Activated naive CD4-positive, alpha-beta T cell treated with anti-CD3 and anti-CD28 coated beads for 36 hours (primary cell): Measurements from ENCODE around the gene HES2. TPM values are rescaled to one million over a fixed set of nuclear protein-coding genes. Genes with fewer than 3 reads are reported as not detected.
"Not testable (repeated sequence)": the region's sequence is repeated elsewhere in the genome, so short reads cannot be mapped to it uniquely, and the experiment has no call there.

Experiments
- CTCF ChIA-PET: fragments of 350-600 bp; sonication (Branson Sonifier 250); formaldehyde crosslinking; loops from one replicate; lab custom pipeline; 2021; ENCODE audit warnings: antibody characterized with exemption; lab: Charles Lee
- DNase-seq: peaks from one replicate; pipeline ENCODE4 v3.0.0-alpha.2; 2020
- H3K27ac Mint-ChIP-seq: one replicate; pipeline ENCODE4 v1.8.0; 2021; ENCODE audit warnings: mild to moderate bottlenecking, mixed read lengths
- H3K27me3 Mint-ChIP-seq: one replicate; pipeline ENCODE4 v1.8.0; 2021; ENCODE audit warnings: low read depth, mixed read lengths
- H3K36me3 Mint-ChIP-seq: one replicate; pipeline ENCODE4 v1.8.0; 2021; ENCODE audit warnings: low read depth, mixed read lengths
- H3K4me1 Mint-ChIP-seq: one replicate; pipeline ENCODE4 v1.8.0; 2021; ENCODE audit warnings: low read depth, mixed read lengths
- H3K4me3 Mint-ChIP-seq: one replicate; pipeline ENCODE4 v1.8.0; 2021; ENCODE audit warnings: mild to moderate bottlenecking, moderate library complexity, mixed read lengths
- H3K9me3 Mint-ChIP-seq: one replicate; pipeline ENCODE4 v1.8.0; 2021; ENCODE audit warnings: mixed read lengths
- intact Hi-C: fragments of 100-400 bp; cut with micrococcal nuclease; formaldehyde crosslinking; loops from one replicate; pipeline ENCODE4 v1.15.1; 2023
- total RNA-seq, 2 experiments: library from RNA; stranded (reverse); gene quantifications; one replicate each; pipeline ENCODE4 v1.2.3, GENCODE V29; 2021

The HES2 gene
- total RNA-seq, 2 experiments from 2014 or later = 0.14 to 0.74 TPM

- Mint-ChIP-seq H3K4me3 (no peak overlapping the region), H3K4me1 (peaks cover 12% of the 10 kb centered on the region), H3K9me3 (no peaks in the 10 kb centered on the region), H3K27me3 (peaks cover 42% of the 10 kb centered on the region), H3K36me3 (no peaks in the 10 kb centered on the region), H3K27ac (no peak overlapping the region)
- CTCF ChIA-PET = interaction anchor here (0.6 to 1.8 kb wide), 4 partner anchors 12 to 127 kb away, joined by 3 to 5 read pairs (median 4); no protein-coding TSS in a partner anchor
- intact Hi-C loops = loop anchor here (2.0 kb wide), 1 partner anchor 31 kb away; no protein-coding TSS in a partner anchor
- no peak for DNase-seq
Observed at GRCh38 chr1:6443339-6444115, 23.8 kb upstream of the HES2 start.

GRCh38 chr1:6441586-6441985 is 21.9 kb upstream of the HES2 start:
- Mint-ChIP-seq H3K36me3 (no peaks in the 10 kb centered on the region), H3K9me3 (no peaks in the 10 kb centered on the region), H3K27ac (no peak overlapping the region), H3K4me3 (no peak overlapping the region), H3K27me3 (peaks cover 37% of the 10 kb centered on the region), H3K4me1 (peaks cover 9% of the 10 kb centered on the region)
- CTCF ChIA-PET = interaction anchor here (1.3 to 5.1 kb wide), 4 partner anchors 19 to 194 kb away, joined by 3 to 39 read pairs (median 22); no protein-coding TSS in a partner anchor
- intact Hi-C loops = no loop called here
- DNase-seq = no peak

GRCh38 chr1:6440198-6441126 is 20.7 kb upstream of the HES2 start:
- peak; percentile 73 for DNase-seq
- Mint-ChIP-seq H3K4me1 (peaks cover 5% of the 10 kb centered on the region), H3K27me3 (peaks cover 29% of the 10 kb centered on the region), H3K9me3 (no peaks in the 10 kb centered on the region), H3K27ac (no peak overlapping the region), H3K4me3 (no peak overlapping the region), H3K36me3 (no peaks in the 10 kb centered on the region)
- CTCF ChIA-PET = interaction anchor here (0.8 to 5.1 kb wide), 5 partner anchors 17 to 193 kb away, joined by 3 to 39 read pairs (median 18); no protein-coding TSS in a partner anchor
- intact Hi-C loops = no loop called here

DNA sequence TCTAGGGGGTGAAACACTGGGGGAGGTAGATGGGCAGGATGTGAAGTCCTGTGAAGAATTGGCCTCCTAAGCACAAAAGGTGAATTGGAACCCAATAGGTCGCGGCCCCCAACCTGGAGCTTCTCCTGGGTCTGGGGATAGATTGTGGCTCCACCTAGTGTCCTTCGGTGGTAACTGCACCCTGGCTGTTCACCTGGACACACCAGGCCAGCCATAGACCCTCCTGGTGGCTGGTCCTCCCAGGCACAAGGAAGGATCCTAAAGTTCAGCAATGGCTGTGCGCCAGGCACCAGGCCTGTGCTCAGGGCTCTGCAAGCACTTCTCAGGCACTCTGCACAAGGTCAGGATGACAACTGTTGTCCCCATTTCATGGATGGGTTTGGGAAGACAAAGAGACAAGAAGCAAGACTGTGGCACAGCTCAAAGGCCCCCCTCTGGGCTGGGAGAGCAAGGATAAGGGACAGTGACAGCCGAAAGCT is 18.4 kb upstream of the HES2 start:
- Mint-ChIP-seq H3K4me1 (peaks cover 3% of the 10 kb centered on the region), H3K27me3 (peaks cover 27% of the 10 kb centered on the region), H3K9me3 (no peaks in the 10 kb centered on the region), H3K27ac (no peak overlapping the region), H3K36me3 (no peaks in the 10 kb centered on the region), H3K4me3 (no peak overlapping the region)
- CTCF ChIA-PET = interaction anchor here (0.6 to 5.1 kb wide), 31 partner anchors 9 to 322 kb away, joined by 3 to 39 read pairs (median 4); no protein-coding TSS in a partner anchor
- DNase-seq = peak; percentile 81
- intact Hi-C loops = loop anchor here (1.0 to 2.0 kb wide), 3 partner anchors 15 to 192 kb away; no protein-coding TSS in a partner anchor

DNA sequence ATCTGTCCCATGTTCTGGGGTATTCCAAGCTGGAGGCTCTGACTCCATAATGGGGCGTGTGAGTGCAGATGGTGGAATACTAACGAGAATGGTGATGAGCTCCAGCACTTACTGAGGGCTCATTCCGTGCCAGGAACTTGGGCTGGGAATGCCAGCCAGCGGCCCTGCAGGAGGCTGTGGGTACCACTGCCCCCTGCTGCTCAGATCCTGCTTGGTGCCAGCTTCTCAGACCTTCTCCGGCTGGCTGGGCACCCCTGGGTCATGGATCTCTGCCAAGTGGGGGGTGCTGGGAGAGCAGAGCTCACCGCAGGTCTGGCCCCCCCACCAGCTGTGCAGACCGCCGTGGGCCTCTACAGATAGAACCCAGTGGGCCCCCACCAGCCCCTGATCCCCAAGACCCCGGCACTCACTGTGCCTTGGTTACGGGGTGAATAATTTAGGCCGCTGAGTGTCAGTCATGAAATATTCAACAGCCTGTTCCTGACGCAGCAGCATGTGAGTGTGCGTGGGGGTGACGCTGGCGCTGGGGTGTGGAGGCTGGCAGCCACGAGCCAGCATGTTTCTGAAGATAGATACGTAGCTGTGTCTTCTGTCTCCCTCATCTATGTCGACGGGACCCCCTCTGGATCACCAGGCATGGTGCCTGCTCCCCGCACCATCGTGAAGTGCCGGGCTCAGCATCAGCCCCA is 17.4 kb upstream of the HES2 start:
- peaks cover 27% of the 10 kb centered on the region for H3K27me3 Mint-ChIP-seq
- intact Hi-C loops, H3K27ac Mint-ChIP-seq, DNase-seq, H3K36me3 Mint-ChIP-seq, H3K9me3 Mint-ChIP-seq, H3K4me3 Mint-ChIP-seq, H3K4me1 Mint-ChIP-seq: not testable (repeated sequence)
- CTCF ChIA-PET = interaction anchor here (0.5 to 5.1 kb wide), 17 partner anchors 12 to 232 kb away, joined by 3 to 39 read pairs (median 5); no protein-coding TSS in a partner anchor

GRCh38 chr1:6436277-6436676 is 16.6 kb upstream of the HES2 start:
- H3K4me1 Mint-ChIP-seq, DNase-seq, intact Hi-C loops, H3K27ac Mint-ChIP-seq, H3K36me3 Mint-ChIP-seq, H3K9me3 Mint-ChIP-seq, H3K4me3 Mint-ChIP-seq: not testable (repeated sequence)
- CTCF ChIA-PET = interaction anchor here (1.1 kb wide), 1 partner anchor 32 kb away, joined by 4 read pairs; no protein-coding TSS in a partner anchor
- peaks cover 22% of the 10 kb centered on the region for H3K27me3 Mint-ChIP-seq

- CTCF ChIA-PET = interaction anchor here (0.6 kb wide), 1 partner anchor 31 kb away, joined by 3 read pairs; no protein-coding TSS in a partner anchor
- intact Hi-C loops = no loop called here
- no peaks in the 10 kb centered on the region for H3K36me3 Mint-ChIP-seq
- H3K27me3 Mint-ChIP-seq = peaks cover 18% of the 10 kb centered on the region
- H3K9me3 Mint-ChIP-seq = no peaks in the 10 kb centered on the region
- no peak overlapping the region for H3K27ac Mint-ChIP-seq
- H3K4me3 Mint-ChIP-seq = no peak overlapping the region
- peaks cover 3% of the 10 kb centered on the region for H3K4me1 Mint-ChIP-seq
- DNase-seq = no peak
Observed at GRCh38 chr1:6435547-6435946, 15.8 kb upstream of the HES2 start.

DNA sequence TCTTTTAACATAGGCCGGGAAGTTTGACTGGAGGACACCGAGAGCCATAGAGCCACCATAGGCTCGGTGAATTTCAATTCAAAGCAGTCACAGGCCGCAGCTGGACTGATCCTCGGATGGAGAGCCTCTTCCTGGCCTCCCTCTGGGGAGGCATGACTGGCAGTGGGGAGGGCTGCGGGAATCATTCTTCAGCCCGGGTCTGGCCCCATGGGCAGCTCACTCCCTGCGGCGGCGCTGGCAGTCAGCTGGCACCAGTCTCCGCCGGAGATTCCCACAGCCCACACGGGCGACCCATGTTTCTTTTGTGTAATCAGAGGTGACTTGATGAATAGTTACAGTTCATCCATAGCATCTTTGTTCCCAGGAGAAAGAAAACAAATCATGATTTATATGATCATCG is 15.4 kb upstream of the HES2 start:
- no peaks in the 10 kb centered on the region for H3K36me3 Mint-ChIP-seq
- no peaks in the 10 kb centered on the region for H3K9me3 Mint-ChIP-seq
- H3K27ac Mint-ChIP-seq = no peak overlapping the region
- peaks cover 18% of the 10 kb centered on the region for H3K27me3 Mint-ChIP-seq
- H3K4me3 Mint-ChIP-seq = no peak overlapping the region
- intact Hi-C loops = no loop called here
- CTCF ChIA-PET = interaction anchor here (0.6 kb wide), 1 partner anchor 31 kb away, joined by 3 read pairs; no protein-coding TSS in a partner anchor
- peaks cover 3% of the 10 kb centered on the region for H3K4me1 Mint-ChIP-seq
- DNase-seq = no peak

- Mint-ChIP-seq H3K27me3 (peaks cover 12% of the 10 kb centered on the region), H3K9me3 (no peaks in the 10 kb centered on the region), H3K27ac (no peak overlapping the region), H3K4me1 (no peaks in the 10 kb centered on the region), H3K4me3 (no peak overlapping the region), H3K36me3 (no peaks in the 10 kb centered on the region)
- intact Hi-C loops = no loop called here
- DNase-seq = no peak
- CTCF ChIA-PET = no interaction called here
Observed at GRCh38 chr1:6434186-6434585, 14.5 kb upstream of the HES2 start.

GRCh38 chr1:6431645-6432579 is 12.2 kb upstream of the HES2 start:
- intact Hi-C loops = not testable (repeated sequence)

More at GRCh38 chr1:6431645-6432579, 12.2 kb upstream of the HES2 start:
- H3K9me3 Mint-ChIP-seq, DNase-seq, H3K27ac Mint-ChIP-seq, H3K4me3 Mint-ChIP-seq, H3K36me3 Mint-ChIP-seq, H3K27me3 Mint-ChIP-seq, H3K4me1 Mint-ChIP-seq, CTCF ChIA-PET: not testable (repeated sequence)
